Left ventricle myocardium inferior (tissue), 1 donor: Measurements from ENCODE around the gene NFIB. TPM values are rescaled to one million over a fixed set of nuclear protein-coding genes. Genes with fewer than 3 reads are reported as not detected.

Experiments
- DNase-seq: peaks from one replicate; pipeline ENCODE4 v3.0.0-alpha.2; 2020
- H3K27ac ChIP-seq: fragments of 200-600 bp; replicated peaks from 2 replicates; pipeline ENCODE4 v1.8.0; 2021
- H3K27me3 ChIP-seq: fragments of 200-600 bp; 2 replicates; pipeline ENCODE4 v1.8.0; 2021; ENCODE audit warnings: low read depth
- H3K36me3 ChIP-seq: fragments of 200-600 bp; 2 replicates; pipeline ENCODE4 v1.8.0; 2021
- H3K4me1 ChIP-seq: fragments of 200-600 bp; 2 replicates; pipeline ENCODE4 v1.8.0; 2021
- H3K4me3 ChIP-seq: fragments of 200-600 bp; 2 replicates; pipeline ENCODE4 v1.8.0; 2021; ENCODE audit warnings: mild to moderate bottlenecking, moderate library complexity
- H3K9me3 ChIP-seq: fragments of 200-600 bp; replicated peaks from 2 replicates; pipeline ENCODE4 v1.8.0; 2021
- intact Hi-C: fragments of 100-400 bp; cut with micrococcal nuclease; formaldehyde crosslinking; loops from one replicate; pipeline ENCODE4 v1.11.0; 2022
- total RNA-seq: library from RNA; stranded (reverse); fragmentation: NEBNext Ultra II Directional; extraction: Animal tissue kit (Norgen Biotek cat#: 25700); gene quantifications from one replicate; pipeline ENCODE4 v1.2.1, GENCODE V29; 2021
- TF ChIP-seq, protein P1 (sequence below): fragments of 200-600 bp; IDR thresholded peaks from 2 replicates; pipeline ENCODE4 v1.8.0; 2021; ENCODE audit warnings: antibody characterized with exemption, mild to moderate bottlenecking, borderline replicate concordance
- donor health status: DM: no; HTN: yes; CAD: no; lungs with severe emphysema.

The NFIB gene
- total RNA-seq, 1 donor from 2014 or later, result 110 TPM

DNA sequence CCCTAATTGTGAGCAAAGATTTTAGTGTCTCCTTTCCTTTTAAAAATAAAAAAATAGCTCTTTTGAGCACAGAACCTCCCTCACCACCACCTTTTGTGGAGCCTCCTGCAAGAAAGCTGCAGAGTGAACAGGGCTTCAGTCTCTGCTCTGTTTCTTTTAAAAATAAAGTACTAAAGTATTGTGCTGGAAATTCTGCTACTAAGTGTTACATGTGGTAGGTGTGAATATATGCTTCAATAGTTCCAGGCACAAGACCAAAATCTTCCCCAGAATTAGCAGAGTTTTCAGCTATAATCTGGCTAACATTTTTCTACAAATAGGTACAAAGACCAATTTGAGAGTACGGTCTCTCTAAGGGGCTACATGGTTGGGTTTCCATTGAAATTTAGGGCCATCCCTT lies 40.3 kb upstream of the NFIB start:
- H3K27me3 ChIP-seq, result no peaks in the 10 kb centered on the region
- intact Hi-C loops, result loop anchor here (10.0 kb wide), 1 partner anchor 929 kb away; no protein-coding TSS in a partner anchor
- H3K4me3 ChIP-seq, result no peak overlapping the region
- H3K9me3 ChIP-seq, result no peaks in the 10 kb centered on the region
- H3K4me1 ChIP-seq, result peaks cover 70% of the 10 kb centered on the region
- DNase-seq, result no peak
- TF ChIP-seq, protein P1, sequence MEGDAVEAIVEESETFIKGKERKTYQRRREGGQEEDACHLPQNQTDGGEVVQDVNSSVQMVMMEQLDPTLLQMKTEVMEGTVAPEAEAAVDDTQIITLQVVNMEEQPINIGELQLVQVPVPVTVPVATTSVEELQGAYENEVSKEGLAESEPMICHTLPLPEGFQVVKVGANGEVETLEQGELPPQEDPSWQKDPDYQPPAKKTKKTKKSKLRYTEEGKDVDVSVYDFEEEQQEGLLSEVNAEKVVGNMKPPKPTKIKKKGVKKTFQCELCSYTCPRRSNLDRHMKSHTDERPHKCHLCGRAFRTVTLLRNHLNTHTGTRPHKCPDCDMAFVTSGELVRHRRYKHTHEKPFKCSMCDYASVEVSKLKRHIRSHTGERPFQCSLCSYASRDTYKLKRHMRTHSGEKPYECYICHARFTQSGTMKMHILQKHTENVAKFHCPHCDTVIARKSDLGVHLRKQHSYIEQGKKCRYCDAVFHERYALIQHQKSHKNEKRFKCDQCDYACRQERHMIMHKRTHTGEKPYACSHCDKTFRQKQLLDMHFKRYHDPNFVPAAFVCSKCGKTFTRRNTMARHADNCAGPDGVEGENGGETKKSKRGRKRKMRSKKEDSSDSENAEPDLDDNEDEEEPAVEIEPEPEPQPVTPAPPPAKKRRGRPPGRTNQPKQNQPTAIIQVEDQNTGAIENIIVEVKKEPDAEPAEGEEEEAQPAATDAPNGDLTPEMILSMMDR, result no peak
- H3K27ac ChIP-seq, result no peak overlapping the region
- H3K36me3 ChIP-seq, result peaks cover 8% of the 10 kb centered on the region

DNA sequence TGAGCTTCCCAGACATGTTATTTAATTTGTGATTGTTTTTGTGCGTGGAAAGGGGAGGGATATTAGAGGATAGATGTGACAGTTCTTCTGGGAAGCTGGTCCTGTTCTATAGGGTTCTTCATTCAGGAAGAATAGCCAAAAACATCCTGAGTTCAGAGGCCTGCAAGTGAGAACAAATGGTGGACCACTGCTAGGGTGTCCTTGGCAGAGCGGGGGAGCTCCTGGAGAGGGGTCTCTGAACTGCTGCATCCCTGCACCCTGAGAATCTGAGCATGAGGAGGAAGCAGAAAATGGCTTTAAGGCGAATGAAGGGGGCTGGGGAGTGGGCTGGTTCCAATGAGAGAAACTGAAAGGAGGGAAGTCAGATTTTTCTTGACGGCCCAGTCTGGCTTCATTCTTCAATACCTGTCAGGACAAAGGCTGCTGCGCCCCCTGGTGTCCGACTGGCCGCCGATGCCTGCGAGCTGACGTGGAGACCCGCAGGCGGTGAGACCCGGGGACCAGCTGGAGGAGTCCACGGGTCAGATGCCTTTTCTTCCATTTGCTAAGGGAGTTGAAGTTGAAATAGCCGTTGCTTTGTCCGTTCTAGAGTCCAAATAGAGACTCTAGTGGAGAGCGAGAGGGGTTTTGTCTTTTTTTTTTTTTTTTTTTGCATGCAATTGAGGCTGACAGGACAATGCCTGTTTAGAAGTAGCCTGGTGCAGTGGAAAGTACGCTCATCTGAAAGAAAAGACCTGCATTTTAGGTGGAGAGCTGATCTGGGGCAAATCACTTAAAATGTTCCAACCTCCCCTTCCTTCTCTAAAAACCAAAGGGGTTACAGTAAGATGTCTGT lies 39.5 kb upstream of the NFIB start:
- intact Hi-C loops, result loop anchor here (10.0 kb wide), 1 partner anchor 929 kb away; no protein-coding TSS in a partner anchor
- peak; percentile 96 for DNase-seq
- H3K27ac ChIP-seq, result peak overlapping the region; percentile 96
- H3K9me3 ChIP-seq, result no peaks in the 10 kb centered on the region
- TF ChIP-seq, protein P1, result peak; percentile 94
- H3K4me3 ChIP-seq, result peak overlapping the region; percentile 48
- H3K4me1 ChIP-seq, result peaks cover 77% of the 10 kb centered on the region
- H3K27me3 ChIP-seq, result no peaks in the 10 kb centered on the region
- H3K36me3 ChIP-seq, result peaks cover 3% of the 10 kb centered on the region

DNA sequence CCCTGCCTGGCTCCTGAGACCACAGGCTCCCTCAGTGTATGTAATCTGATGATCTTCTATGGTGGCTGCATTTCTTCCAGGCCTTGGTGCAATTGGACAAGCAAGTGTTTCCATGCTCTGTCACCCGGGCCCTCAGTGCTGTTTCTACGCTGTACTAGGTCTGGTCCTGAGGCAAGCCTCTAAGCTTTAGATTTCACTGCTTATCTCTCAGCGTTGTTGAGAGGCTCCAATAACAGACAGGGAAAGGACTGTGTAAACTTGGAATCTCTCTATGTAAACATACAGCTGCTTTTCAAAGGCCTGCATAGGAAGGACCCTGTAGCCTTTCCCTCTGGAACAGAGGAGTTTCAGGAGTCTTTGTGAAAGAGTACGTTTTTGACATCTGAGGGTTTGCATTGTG lies 38.6 kb upstream of the NFIB start:
- Histone ChIP-seq H3K27ac (peak overlapping the region; percentile 96), H3K27me3 (no peaks in the 10 kb centered on the region), H3K4me3 (peak overlapping the region; percentile 73), H3K4me1 (peaks cover 74% of the 10 kb centered on the region), H3K36me3 (no peaks in the 10 kb centered on the region), H3K9me3 (no peaks in the 10 kb centered on the region)
- DNase-seq, result no peak
- TF ChIP-seq, protein P1, result no peak
- intact Hi-C loops, result loop anchor here (10.0 kb wide), 1 partner anchor 928 kb away; no protein-coding TSS in a partner anchor

DNA sequence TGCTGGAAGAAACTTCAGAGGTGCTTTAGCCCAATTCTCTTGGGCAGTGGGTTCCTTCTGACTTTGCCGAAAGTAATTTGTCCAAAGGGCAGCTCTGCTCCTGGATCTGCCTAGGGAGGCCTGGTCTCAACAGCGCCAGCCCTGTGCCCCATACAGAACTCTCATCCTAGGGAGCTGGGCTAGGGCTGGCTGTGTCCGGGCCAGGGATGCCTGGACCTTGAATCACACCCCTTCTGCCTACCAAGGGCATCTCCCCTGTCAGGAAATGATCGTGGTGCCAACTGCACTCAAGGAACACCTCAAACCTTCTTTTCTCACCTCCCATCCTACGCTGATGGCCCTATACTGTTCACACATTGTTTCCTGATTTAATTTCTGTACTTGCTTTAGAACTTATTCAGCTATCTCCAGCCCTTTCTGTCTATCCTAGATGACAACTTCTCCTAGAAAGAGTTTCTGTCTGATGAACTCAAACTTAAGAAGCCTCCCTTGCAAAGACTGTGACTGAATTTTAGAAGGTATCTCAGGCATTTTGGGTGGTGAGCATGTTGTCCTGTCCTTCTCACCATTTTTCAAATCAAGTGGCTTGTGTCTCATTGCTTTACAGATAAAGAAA lies 37.4 kb upstream of the NFIB start:
- intact Hi-C loops, result loop anchor here (10.0 kb wide), 1 partner anchor 927 kb away; no protein-coding TSS in a partner anchor
- H3K36me3 ChIP-seq, result no peaks in the 10 kb centered on the region
- peak overlapping the region; percentile 73 for H3K4me3 ChIP-seq
- TF ChIP-seq, protein P1, result no peak
- peak; percentile 63 for DNase-seq
- H3K9me3 ChIP-seq, result no peaks in the 10 kb centered on the region
- no peaks in the 10 kb centered on the region for H3K27me3 ChIP-seq
- H3K27ac ChIP-seq, result peak overlapping the region; percentile 96
- peaks cover 71% of the 10 kb centered on the region for H3K4me1 ChIP-seq

DNA sequence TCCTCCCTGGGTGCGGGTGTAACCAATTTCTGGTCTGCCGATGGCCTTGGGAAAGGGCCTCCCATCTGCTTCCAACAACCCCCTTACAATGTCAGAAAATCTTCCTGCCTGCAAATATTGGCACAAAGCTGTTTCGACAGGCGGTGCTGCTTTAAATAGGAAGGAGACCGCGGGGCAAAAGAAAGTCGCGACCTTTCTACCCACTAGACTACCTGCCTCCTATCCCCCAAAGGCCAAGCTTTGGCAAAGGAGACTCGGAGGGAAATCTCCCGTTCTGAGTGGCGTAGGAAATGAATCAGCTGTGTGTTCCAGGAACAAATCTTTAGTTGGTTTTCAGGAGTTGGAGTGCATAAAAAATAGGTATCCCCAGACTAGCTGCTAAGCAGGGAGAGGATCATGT lies 36.8 kb upstream of the NFIB start:
- Histone ChIP-seq H3K27me3 (no peaks in the 10 kb centered on the region), H3K4me1 (peaks cover 65% of the 10 kb centered on the region), H3K36me3 (no peaks in the 10 kb centered on the region)

More for the DNA sequence above, 36.8 kb upstream of the NFIB start:
- TF ChIP-seq, protein P1, result no peak
- H3K9me3 ChIP-seq, result no peaks in the 10 kb centered on the region
- DNase-seq, result no peak
- H3K4me3 ChIP-seq, result peak overlapping the region; percentile 73
- intact Hi-C loops, result loop anchor here (10.0 kb wide), 1 partner anchor 926 kb away; no protein-coding TSS in a partner anchor
- H3K27ac ChIP-seq, result peak overlapping the region; percentile 96
